SU-DHL-6 (cell line): ENCODE measurements around the gene LAMA2.

Experiments used
- EZH2phosphoT487 ChIP-seq: fragments of 200-600 bp; sonication (generic), shearing (Covaris generic); conservative IDR thresholded peaks from 2 replicates; pipeline ENCODE4 v1.6.1; 2018; ENCODE audit warnings: mild to moderate bottlenecking, antibody characterized with exemption, low read length, moderate library complexity, mixed read lengths
- TF ChIP-seq, protein P1 (sequence below): fragments of 200-600 bp; sonication (generic); IDR thresholded peaks from one replicate; pipeline ENCODE4 v1.5.1; 2017; ENCODE audit warnings: antibody characterized with exemption, mild to moderate bottlenecking, low read length, moderate library complexity; ENCODE audit not compliant: insufficient read depth, poor library complexity, severe bottlenecking

- TF ChIP-seq, protein P1, sequence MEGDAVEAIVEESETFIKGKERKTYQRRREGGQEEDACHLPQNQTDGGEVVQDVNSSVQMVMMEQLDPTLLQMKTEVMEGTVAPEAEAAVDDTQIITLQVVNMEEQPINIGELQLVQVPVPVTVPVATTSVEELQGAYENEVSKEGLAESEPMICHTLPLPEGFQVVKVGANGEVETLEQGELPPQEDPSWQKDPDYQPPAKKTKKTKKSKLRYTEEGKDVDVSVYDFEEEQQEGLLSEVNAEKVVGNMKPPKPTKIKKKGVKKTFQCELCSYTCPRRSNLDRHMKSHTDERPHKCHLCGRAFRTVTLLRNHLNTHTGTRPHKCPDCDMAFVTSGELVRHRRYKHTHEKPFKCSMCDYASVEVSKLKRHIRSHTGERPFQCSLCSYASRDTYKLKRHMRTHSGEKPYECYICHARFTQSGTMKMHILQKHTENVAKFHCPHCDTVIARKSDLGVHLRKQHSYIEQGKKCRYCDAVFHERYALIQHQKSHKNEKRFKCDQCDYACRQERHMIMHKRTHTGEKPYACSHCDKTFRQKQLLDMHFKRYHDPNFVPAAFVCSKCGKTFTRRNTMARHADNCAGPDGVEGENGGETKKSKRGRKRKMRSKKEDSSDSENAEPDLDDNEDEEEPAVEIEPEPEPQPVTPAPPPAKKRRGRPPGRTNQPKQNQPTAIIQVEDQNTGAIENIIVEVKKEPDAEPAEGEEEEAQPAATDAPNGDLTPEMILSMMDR = no peak
- no peak for TF ChIP-seq EZH2phosphoT487
Measured at GRCh38 chr6:129543981-129544380, 661.0 kb downstream of the LAMA2 start.
